ENCODE measurements around the gene ATP2B2. TPM values are rescaled to one million over a fixed set of nuclear protein-coding genes. Genes with fewer than 3 reads are reported as not detected.

ATP2B2 gene
- polyA plus RNA-seq, 2 of the 4 experiments (the other 2 are of a cell fraction), result 0.03 to 0.04 TPM

- 27% methylated on average over 18 of the region's 23 CpGs for WGBS (ENCODE audit: missing lambda C conversion rate)
- no peak for DNase-seq (ENCODE audit: low read depth in 1 of 2, low spot score in 1 of 2)
- ChIA-PET CTCF (interaction anchor here (0.5 to 1.4 kb wide), 3 partner anchors 41 to 354 kb away, joined by 3 to 6 read pairs (median 3); no protein-coding TSS in a partner anchor), POLR2A (no interaction called here)
- no peaks in the 10 kb centered on the region for H3K9me3 ChIP-seq
- no peaks in the 10 kb centered on the region for H3K4me1 ChIP-seq
- no peak overlapping the region for H3K4me3 ChIP-seq
- no peak for FAIRE-seq
- ATAC-seq, result no peak
- no peak overlapping the region for H3K27ac ChIP-seq
- TF ChIP-seq MYC (IDR thresholded peaks at IDR 0.05; ENCODE audit: borderline replicate concordance, low read length) (no peak), ESRRA (IDR thresholded peaks at IDR 0.05; ENCODE audit: borderline replicate concordance, low read length) (no peak)
- H3K4me2 ChIP-seq, result no peak overlapping the region
Observed at GRCh38 chr3:10384541-10385360, 120.6 kb downstream of the ATP2B2 start.

GRCh38 chr3:10383850-10384248, 121.5 kb downstream of the ATP2B2 start:
- WGBS (ENCODE audit: missing lambda C conversion rate), result 53% methylated on average over 4 of the region's 4 CpGs
- Histone ChIP-seq H3K9me3 (no peaks in the 10 kb centered on the region), H3K4me3 (no peak overlapping the region), H3K27ac (no peak overlapping the region), H3K4me1 (no peaks in the 10 kb centered on the region), H3K4me2 (no peak overlapping the region)
- FAIRE-seq (no peak), DNase-seq (ENCODE audit: low read depth in 1 of 2, low spot score in 1 of 2) (no peak), ATAC-seq (no peak)
- TF ChIP-seq KDM1A (IDR thresholded peaks at IDR 0.05; ENCODE audit: low read depth) (no peak), GATA3 (IDR thresholded peaks at IDR 0.05; ENCODE audit: borderline replicate concordance) (no peak), CHD4 (IDR thresholded peaks at IDR 0.05; ENCODE audit: borderline replicate concordance) (no peak), TP53 (CRISPR knock-in tag; IDR thresholded peaks at IDR 0.05) (no peak), MAX (IDR thresholded peaks at IDR 0.05) (no peak), CBX2 (IDR thresholded peaks at IDR 0.05; ENCODE audit: borderline replicate concordance, low read depth) (no peak), HOXB13 (CRISPR knock-in tag; IDR thresholded peaks at IDR 0.05; ENCODE audit: low read depth) (no peak), USF2 (IDR thresholded peaks at IDR 0.05) (no peak), NFE2L2 (conservative IDR thresholded peaks at IDR 0.05; ENCODE audit: low read length) (no peak), KDM5A (IDR thresholded peaks at IDR 0.05) (no peak), FOSL2 (IDR thresholded peaks at IDR 0.05) (no peak), FOSL2 (CRISPR knock-in tag; IDR thresholded peaks at IDR 0.05) (no peak)
- ChIA-PET CTCF (interaction anchor here (1.1 to 1.4 kb wide), 2 partner anchors 34 to 40 kb away, joined by 3 to 6 read pairs; no protein-coding TSS in a partner anchor), POLR2A (no interaction called here)

GRCh38 chr3:10382892-10383849, 122.2 kb downstream of the ATP2B2 start:
- Histone ChIP-seq H3K9me3 (no peaks in the 10 kb centered on the region), H3K4me3 (no peak overlapping the region), H3K27ac (no peak overlapping the region), H3K4me1 (no peaks in the 10 kb centered on the region), H3K4me2 (no peak overlapping the region)
- no peak for DNase-seq (ENCODE audit: low read depth in 1 of 2, low spot score in 1 of 2)
- ChIA-PET POLR2A (no interaction called here), CTCF (interaction anchor here (1.1 to 1.4 kb wide), 2 partner anchors 35 to 40 kb away, joined by 3 to 6 read pairs; no protein-coding TSS in a partner anchor)
- no peak for TF ChIP-seq SMC3 (IDR thresholded peaks at IDR 0.05)
- no peak for TF ChIP-seq EHF (CRISPR knock-in tag; IDR thresholded peaks at IDR 0.05)
- TF ChIP-seq MYC (IDR thresholded peaks at IDR 0.05; ENCODE audit: borderline replicate concordance, low read length), result no peak
- TF ChIP-seq BCL3 (IDR thresholded peaks at IDR 0.05), result no peak
- TF ChIP-seq RAD21 (conservative IDR thresholded peaks at IDR 0.05 in 1 of 2, IDR thresholded peaks at IDR 0.05 in 1 of 2), result no peak
- no peak for TF ChIP-seq HES2 (IDR thresholded peaks at IDR 0.05)
- TF ChIP-seq ZNF302 (CRISPR knock-in tag; IDR thresholded peaks at IDR 0.05), result no peak
- no peak for ATAC-seq
- FAIRE-seq, result no peak
- WGBS (ENCODE audit: missing lambda C conversion rate), result 32% methylated on average over 4 of the region's 4 CpGs
